ENCODE data around the gene ZNF726. TPM values are rescaled to one million over a fixed set of nuclear protein-coding genes. Genes with fewer than 3 reads are reported as not detected.

ZNF726 gene
- total and polyA plus RNA-seq, 2 experiments from 2014 or later: 0.48 to 0.66 TPM

GRCh38 chr19:23913931-23914330, 755 bp upstream of the ZNF726 start (continued):
- TF ChIP-seq ZNF462 (CRISPR knock-in tag; IDR thresholded peaks at IDR 0.05) (no peak), CTCF (conservative IDR thresholded peaks at IDR 0.05; ENCODE audit: low read depth in 2 of 2) (no peak), JUNB (IDR thresholded peaks at IDR 0.05; ENCODE audit: unreplicated experiment) (no peak), EZH2phosphoT487 (IDR thresholded peaks at IDR 0.05; ENCODE audit: unreplicated experiment) (no peak), ETS1 (IDR thresholded peaks at IDR 0.05) (no peak), CREB1 (CRISPR knock-in tag; IDR thresholded peaks at IDR 0.05; ENCODE audit: low read depth) (no peak), STAT1 (IDR thresholded peaks at IDR 0.05; ENCODE audit: unreplicated experiment) (no peak), ZNF331 (CRISPR knock-in tag; IDR thresholded peaks at IDR 0.05; ENCODE audit: low read depth) (no peak)

All from GM23338 (cell line).